ENCODE data around the gene DIO1.

GRCh38 chr1:53954128-53954527 lies 60.1 kb downstream of the DIO1 start:
- TF ChIP-seq, protein P1, sequence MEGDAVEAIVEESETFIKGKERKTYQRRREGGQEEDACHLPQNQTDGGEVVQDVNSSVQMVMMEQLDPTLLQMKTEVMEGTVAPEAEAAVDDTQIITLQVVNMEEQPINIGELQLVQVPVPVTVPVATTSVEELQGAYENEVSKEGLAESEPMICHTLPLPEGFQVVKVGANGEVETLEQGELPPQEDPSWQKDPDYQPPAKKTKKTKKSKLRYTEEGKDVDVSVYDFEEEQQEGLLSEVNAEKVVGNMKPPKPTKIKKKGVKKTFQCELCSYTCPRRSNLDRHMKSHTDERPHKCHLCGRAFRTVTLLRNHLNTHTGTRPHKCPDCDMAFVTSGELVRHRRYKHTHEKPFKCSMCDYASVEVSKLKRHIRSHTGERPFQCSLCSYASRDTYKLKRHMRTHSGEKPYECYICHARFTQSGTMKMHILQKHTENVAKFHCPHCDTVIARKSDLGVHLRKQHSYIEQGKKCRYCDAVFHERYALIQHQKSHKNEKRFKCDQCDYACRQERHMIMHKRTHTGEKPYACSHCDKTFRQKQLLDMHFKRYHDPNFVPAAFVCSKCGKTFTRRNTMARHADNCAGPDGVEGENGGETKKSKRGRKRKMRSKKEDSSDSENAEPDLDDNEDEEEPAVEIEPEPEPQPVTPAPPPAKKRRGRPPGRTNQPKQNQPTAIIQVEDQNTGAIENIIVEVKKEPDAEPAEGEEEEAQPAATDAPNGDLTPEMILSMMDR (IDR thresholded peaks at IDR 0.05; ENCODE audit: poor library complexity): no peak
- no peak for TF ChIP-seq EZH2 (IDR thresholded peaks at IDR 0.05; ENCODE audit: borderline replicate concordance)

Data from hepatocyte (in vitro differentiated cells).